ENCODE measurements around the gene LMBRD2. TPM values are rescaled to one million over a fixed set of nuclear protein-coding genes. Genes with fewer than 3 reads are reported as not detected.
"Not testable (repeated sequence)": the region's sequence is repeated elsewhere in the genome, so short reads cannot be mapped to it uniquely, and the experiment has no call there.

LMBRD2 gene
- 3.8 and 4.3 TPM in 2 replicates for total RNA-seq

- DNase-seq (ENCODE audit: extremely low read depth, low read depth, low spot score), result peak; percentile 75
Observed at GRCh38 chr5:36151434-36152323, at the start of gene LMBRD2, which contains the start of gene SKP2. TSS of gene LMBRD2 (minus strand) at chr5:36151887. CDS start at chr5:36143349, 8,538 bp downstream. TSS of gene SKP2 (plus strand) at chr5:36152111. CDS start at chr5:36152263, 152 bp downstream.

- no peak for DNase-seq (ENCODE audit: extremely low read depth, low read depth, low spot score)
Observed at GRCh38 chr5:36200513-36200912, 48.8 kb upstream of the LMBRD2 start.

GRCh38 chr5:36199620-36200019, 47.9 kb upstream of the LMBRD2 start:
- DNase-seq (ENCODE audit: extremely low read depth, low read depth, low spot score), result no peak

- DNase-seq (ENCODE audit: extremely low read depth, low read depth, low spot score), result not testable (repeated sequence)
Observed at GRCh38 chr5:36198783-36199182, 47.1 kb upstream of the LMBRD2 start.

- DNase-seq (ENCODE audit: extremely low read depth, low read depth, low spot score), result no peak
Observed at GRCh38 chr5:36198281-36198680, 46.6 kb upstream of the LMBRD2 start.

- DNase-seq (ENCODE audit: extremely low read depth, low read depth, low spot score), result no peak
Observed at GRCh38 chr5:36193746-36194145, 42.1 kb upstream of the LMBRD2 start.

- not testable (repeated sequence) for DNase-seq (ENCODE audit: extremely low read depth, low read depth, low spot score)
Observed at GRCh38 chr5:36184408-36184807, 32.7 kb upstream of the LMBRD2 start.

GRCh38 chr5:36181774-36182173, 30.1 kb upstream of the LMBRD2 start:
- no peak for DNase-seq (ENCODE audit: extremely low read depth, low read depth, low spot score)

GRCh38 chr5:36180556-36181350, 29.1 kb upstream of the LMBRD2 start:
- DNase-seq (ENCODE audit: extremely low read depth, low read depth, low spot score), result no peak

GRCh38 chr5:36179950-36180349, 28.3 kb upstream of the LMBRD2 start:
- DNase-seq (ENCODE audit: extremely low read depth, low read depth, low spot score), result no peak

GRCh38 chr5:36178524-36178890, 26.8 kb upstream of the LMBRD2 start:
- DNase-seq (ENCODE audit: extremely low read depth, low read depth, low spot score), result no peak

GRCh38 chr5:36177715-36178523, 26.2 kb upstream of the LMBRD2 start:
- DNase-seq (ENCODE audit: extremely low read depth, low read depth, low spot score), result peak; percentile 33

GRCh38 chr5:36177154-36177553, 25.5 kb upstream of the LMBRD2 start:
- DNase-seq (ENCODE audit: extremely low read depth, low read depth, low spot score), result no peak

GRCh38 chr5:36175043-36175442, 23.4 kb upstream of the LMBRD2 start:
- no peak for DNase-seq (ENCODE audit: extremely low read depth, low read depth, low spot score)

GRCh38 chr5:36174119-36174518, 22.4 kb upstream of the LMBRD2 start:
- DNase-seq (ENCODE audit: extremely low read depth, low read depth, low spot score), result no peak

- DNase-seq (ENCODE audit: extremely low read depth, low read depth, low spot score), result no peak
Observed at GRCh38 chr5:36173426-36173825, 21.7 kb upstream of the LMBRD2 start.

- DNase-seq (ENCODE audit: extremely low read depth, low read depth, low spot score), result no peak
Observed at GRCh38 chr5:36172599-36172998, 20.9 kb upstream of the LMBRD2 start.

GRCh38 chr5:36170832-36171424, 19.2 kb upstream of the LMBRD2 start:
- no peak for DNase-seq (ENCODE audit: extremely low read depth, low read depth, low spot score)

- no peak for DNase-seq (ENCODE audit: extremely low read depth, low read depth, low spot score)
Observed at GRCh38 chr5:36168737-36169136, 17.1 kb upstream of the LMBRD2 start.

GRCh38 chr5:36164461-36164860, 12.8 kb upstream of the LMBRD2 start:
- DNase-seq (ENCODE audit: extremely low read depth, low read depth, low spot score), result no peak
